GM03348 (cell line): ENCODE data around the gene CHST11.

Experiments
- DNase-seq: peaks from one replicate; pipeline ENCODE4 v3.0.0; 2012; ENCODE audit warnings: low spot score

The CHST11 gene

GRCh38 chr12:104654665-104655609 is 198.2 kb downstream of the CHST11 start:
- DNase-seq, result no peak

GRCh38 chr12:104656383-104656782 is 199.6 kb downstream of the CHST11 start:
- DNase-seq, result no peak

- peak; percentile 82 for DNase-seq
Observed at GRCh38 chr12:104656921-104657320, 200.2 kb downstream of the CHST11 start.

GRCh38 chr12:104657726-104658484 is 201.2 kb downstream of the CHST11 start:
- no peak for DNase-seq

GRCh38 chr12:104659058-104659457 is 202.3 kb downstream of the CHST11 start:
- no peak for DNase-seq

DNA sequence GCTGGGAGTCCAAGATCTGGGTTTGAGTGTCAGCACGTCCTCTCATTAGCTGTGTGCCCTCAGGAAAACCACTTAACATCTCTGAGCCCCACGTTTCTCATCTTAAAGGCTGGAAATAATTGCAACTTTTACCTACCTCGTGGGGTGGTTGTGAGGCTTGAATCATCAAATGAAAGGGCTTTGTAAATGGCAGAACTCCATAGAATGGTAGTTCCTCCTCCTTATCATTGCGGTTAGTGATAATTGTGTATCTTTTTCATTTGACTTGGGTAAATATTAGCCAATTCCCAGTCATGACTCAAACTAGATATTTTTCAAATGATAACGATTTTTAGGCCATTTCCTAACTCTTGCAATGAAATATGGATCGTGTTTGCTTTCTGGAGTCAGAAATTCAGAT is 205.5 kb downstream of the CHST11 start:
- DNase-seq, result no peak

- DNase-seq, result no peak
Observed at GRCh38 chr12:104662908-104663307, 206.2 kb downstream of the CHST11 start.

DNA sequence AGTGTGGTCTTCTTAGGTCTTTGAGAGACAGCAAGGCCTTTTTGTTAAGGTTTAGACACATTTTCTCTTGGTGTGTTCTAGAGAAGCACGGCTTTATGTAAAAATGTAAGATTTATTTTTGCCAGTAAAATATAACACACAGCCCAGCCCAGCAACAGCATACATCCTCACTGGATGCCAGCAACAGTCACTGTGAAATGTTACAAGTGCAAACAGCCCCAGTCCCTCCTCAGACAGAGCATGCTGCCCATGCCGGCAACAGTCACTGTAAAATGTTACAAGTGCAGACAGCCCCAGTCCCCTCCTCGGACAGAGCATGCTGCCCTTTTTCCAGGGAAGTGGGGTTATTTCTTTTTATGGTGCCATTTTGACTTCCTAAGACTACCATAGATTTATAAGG is 207.6 kb downstream of the CHST11 start:
- no peak for DNase-seq

DNA sequence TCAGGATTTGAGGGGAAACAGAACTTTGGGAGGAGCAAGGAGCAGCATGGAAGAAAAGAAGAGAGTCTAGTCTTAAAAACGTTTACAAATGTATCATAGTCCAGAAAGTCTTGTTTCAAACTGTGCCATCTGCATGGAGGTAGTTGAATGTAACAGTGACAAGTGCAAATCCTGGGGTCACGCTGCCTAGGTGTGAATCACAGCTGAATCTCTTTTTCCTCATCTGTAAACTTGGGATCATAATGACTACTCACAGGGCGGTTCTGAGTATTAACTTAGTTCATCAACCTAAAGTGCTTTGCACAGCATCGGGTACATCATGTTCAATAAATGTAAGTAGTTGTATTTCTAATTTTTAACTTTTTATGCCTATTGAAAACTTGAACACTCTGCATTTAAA is 208.5 kb downstream of the CHST11 start:
- no peak for DNase-seq

DNA sequence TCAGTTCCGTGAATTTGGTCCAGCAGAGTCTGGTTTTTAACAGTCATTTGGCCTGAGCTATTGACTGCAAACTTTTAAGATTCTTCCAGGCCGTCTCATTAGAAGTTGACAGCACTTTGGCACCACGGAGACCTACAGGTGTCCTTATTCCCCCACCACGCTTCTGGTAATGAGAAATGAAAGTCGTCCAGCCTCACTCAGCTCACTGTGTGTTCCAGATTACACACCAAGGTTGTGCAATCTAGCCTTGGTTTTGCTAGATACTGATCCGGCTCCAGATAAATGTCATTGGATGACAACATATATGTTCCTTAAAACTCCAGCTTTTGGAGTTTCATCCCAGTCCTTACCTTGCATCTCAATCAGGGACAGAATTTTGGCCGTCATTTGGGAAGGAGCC is 210.4 kb downstream of the CHST11 start:
- peak; percentile 53 for DNase-seq

DNA sequence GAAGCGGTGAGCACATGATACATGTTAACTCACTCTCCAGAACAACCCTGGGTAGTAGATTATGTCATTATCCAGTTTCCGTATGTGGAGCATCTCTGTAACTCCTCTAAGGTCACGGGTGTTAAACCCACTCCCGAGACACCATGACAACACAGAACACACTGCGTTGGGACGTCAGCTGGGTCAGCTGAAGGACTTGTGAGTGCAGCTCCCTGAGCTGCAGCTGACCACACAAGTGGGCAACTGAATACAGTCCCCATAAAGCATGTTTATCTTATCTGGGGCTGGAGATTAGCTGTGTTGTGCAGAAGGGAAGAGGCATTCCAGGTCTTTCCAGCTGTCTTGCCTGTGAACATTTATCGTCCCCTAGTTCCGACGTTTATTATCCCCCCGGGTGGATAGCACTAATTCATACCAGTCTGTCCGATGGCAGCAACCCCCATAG is 211.5 kb downstream of the CHST11 start:
- DNase-seq, result no peak

GRCh38 chr12:104669089-104669721 is 212.5 kb downstream of the CHST11 start:
- DNase-seq, result no peak

GRCh38 chr12:104669851-104670337 is 213.1 kb downstream of the CHST11 start:
- DNase-seq, result no peak

DNA sequence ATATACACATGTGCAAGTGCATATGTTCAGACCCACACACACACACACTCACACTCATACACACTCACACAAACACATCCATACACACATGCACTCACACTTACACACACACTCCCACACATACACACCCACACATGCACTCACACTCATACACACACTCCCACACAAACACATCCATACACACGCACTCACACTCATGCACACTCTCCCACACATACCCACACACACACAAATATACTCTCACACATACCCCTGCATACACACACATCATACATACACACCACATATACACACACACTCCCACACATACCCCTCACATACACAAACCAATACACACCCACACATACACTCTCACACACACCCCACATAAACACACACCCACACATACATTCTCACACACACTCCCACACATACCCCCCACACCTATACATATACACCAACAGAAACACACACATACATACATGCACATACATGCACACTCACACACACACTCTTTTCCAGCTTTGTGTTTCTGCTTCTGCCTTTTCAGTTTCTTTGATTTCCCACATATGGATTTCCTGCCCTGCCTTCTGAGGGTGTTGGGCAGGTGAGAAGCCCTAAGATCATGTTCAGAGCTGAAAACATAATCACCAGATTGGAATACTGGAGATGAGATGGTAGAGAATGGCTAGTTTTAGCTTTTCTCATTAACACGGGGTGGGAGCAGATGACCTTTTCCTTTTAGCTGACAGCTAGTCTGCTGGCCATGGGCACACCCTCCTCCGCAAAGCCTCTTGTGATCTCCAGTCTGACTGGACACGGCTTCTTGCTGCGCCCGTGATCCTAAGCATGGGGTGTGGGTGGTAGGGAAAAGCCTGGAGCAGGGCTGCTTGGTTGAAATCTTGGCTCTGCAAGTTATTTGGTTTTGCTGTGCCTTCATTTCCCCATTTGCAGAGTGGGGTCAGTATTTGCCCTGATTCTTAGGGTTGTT is 214.0 kb downstream of the CHST11 start:
- no peak for DNase-seq

DNA sequence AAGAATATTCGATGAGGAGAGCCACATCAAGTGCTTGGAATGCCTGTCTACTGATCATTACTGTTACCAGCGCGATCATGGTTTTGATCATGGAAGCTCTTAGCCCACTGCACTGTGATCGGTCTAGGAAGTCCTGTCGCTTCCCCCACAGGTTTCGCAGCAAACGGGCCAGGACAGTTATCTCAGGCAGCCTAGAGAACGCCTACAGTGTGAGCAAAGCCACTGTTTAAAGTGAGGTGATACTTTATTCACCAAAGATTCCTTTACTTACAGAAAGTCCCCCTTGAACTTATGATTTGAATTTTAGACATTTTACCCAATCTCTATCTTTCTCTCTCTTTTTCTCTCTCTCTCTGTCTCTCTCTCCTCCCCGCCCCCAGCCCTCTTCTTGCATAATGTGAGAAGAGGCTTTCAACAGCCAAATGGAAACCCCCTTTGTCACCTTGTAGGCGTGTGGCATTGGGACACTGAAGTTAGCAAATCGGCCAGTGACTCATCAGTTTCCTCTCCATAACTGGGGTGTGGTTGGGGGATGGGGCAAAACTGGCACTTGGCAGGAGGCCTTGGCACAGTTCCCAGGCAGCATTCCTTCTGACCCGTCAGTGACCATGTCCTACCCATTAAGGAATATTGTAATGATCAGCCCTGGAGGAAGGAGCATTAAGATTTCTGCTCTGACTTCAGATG is 214.8 kb downstream of the CHST11 start:
- DNase-seq, result peak; percentile 84

GRCh38 chr12:104672096-104672445 is 215.3 kb downstream of the CHST11 start:
- DNase-seq, result no peak

DNA sequence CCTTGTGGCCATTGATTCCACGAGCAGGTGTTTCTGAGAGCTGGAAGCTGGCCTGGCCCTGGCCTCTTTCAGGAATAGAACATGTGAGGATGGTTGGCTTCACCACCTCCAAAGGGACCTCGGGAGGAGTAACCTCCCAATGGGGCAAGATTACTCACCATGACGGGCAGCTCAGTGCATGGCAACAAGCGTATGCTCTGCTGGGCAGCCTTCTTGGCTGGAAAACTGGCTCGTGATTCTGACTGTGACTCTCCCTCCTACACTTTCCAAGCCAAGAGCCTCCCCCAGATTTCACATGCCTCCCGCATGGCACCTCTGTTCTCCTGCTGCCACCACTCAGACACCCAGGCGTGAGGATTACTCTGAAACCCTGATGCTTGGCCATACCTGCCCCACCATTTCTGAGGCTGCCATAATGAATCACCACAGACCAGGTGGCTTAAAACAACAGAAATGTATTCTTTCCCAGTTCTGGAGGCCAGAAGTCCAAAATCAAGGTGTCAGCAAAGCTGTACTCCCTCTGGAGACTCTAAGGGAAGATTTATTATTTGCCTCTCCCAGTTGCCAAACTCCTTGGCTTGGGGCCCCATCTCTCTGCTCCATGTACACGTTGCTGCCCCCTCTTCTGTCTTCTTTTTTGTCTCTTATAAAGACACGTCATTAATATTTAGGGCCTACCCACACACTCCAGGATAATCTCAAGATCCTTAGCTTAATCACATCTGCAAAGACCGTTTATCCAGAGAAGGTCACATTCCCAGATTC is 215.9 kb downstream of the CHST11 start:
- peak; percentile 44 for DNase-seq

- no peak for DNase-seq
Observed at GRCh38 chr12:104673294-104673693, 216.5 kb downstream of the CHST11 start.

DNA sequence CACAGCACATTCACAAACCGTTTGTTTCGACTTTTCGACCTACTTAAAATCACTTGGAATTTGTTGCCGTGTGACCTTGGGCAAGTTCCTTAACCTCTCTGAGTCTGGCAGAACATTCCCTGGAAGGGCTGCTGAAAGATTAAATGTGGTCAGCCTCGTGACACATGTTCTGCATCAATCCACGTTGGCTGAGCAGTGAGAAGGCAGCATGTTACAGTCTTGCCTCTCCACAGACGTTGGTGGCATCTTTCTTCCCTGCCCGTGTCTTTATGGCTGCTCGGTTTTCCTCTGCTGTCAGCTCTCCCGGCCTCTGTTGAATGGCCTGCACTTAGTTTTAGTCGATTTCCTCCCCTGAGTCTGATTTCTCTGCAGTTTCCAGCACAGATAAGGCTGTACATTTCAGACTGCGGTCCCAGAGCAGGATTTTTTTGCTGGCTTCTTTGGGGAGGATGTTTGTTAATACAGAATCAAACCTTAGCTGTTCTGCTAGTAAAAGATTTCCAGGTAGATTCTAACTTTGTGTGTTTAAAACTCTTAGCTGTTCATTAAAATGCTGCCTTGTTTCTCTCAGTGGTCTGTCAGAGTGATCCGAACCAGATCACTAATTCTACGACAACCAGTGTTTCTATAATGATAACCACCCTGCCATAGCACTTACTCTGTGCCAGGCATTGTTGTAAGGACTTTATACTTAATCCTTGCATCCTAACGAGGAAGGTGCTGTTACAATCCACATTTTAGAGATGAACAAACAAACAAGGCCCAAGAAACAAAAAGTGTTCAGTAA is 217.1 kb downstream of the CHST11 start:
- peak; percentile 68 for DNase-seq
